Caco-2 (cell line): Measurements from ENCODE around the gene IGFL1. TPM values are rescaled to one million over a fixed set of nuclear protein-coding genes. Genes with fewer than 3 reads are reported as not detected.
"Not testable (repeated sequence)": the region's sequence is repeated elsewhere in the genome, so short reads cannot be mapped to it uniquely, and the experiment has no call there.

ENCODE experiments used
- BruUV-seq: library from RNA; stranded (reverse); fragments of 400-500 nt; replicated peaks from 2 replicates; lab custom pipeline; 2021; lab: Mats Ljungman, UMichigan
- CTCF ChIA-PET: fragments of 300-600 bp; sonication (Branson Sonifier 250); formaldehyde crosslinking; loops from one replicate; lab custom pipeline; 2022; ENCODE audit warnings: antibody characterized with exemption; lab: Charles Lee
- POLR2A ChIA-PET: fragments of 300-600 bp; sonication (Branson Sonifier 250); formaldehyde crosslinking; loops from one replicate; lab custom pipeline; 2022; ENCODE audit warnings: antibody characterized with exemption; lab: Charles Lee
- DNase-seq, 2 experiments: peaks; one replicate each; pipeline versions ENCODE4 v3.0.0 to v3.0.0-alpha.2; 2020 to 2022
- H3K27me3 ChIP-seq: replicated peaks from 2 replicates; pipeline ENCODE4 v1.6.0; 2011; ENCODE audit warnings: low read length; ENCODE audit not compliant: control insufficient read depth, insufficient read depth
- H3K36me3 ChIP-seq: 2 replicates; pipeline ENCODE4 v1.5.1; 2011; ENCODE audit warnings: low read length; ENCODE audit not compliant: control insufficient read depth, insufficient read depth
- H3K4me1 ChIP-seq: fragments of 250-450 bp; sonication (Bioruptor Pico); 2 replicates; pipeline ENCODE4 v1.5.1; 2020; ENCODE audit warnings: mild to moderate bottlenecking
- H3K4me3 ChIP-seq: 2 replicates; pipeline ENCODE4 v1.5.1; 2011; ENCODE audit warnings: low read depth, mild to moderate bottlenecking, control low read depth, low read length
- H3K9me3 ChIP-seq: fragments of 250-450 bp; sonication (Bioruptor Pico); 2 replicates; pipeline ENCODE4 v1.5.1; 2020; ENCODE audit warnings: mild to moderate bottlenecking, moderate library complexity
- H3K27ac Mint-ChIP-seq: one replicate; pipeline ENCODE4 v1.8.0; 2022; ENCODE audit warnings: mixed read lengths; ENCODE audit not compliant: unreplicated experiment
- H3K27me3 Mint-ChIP-seq: one replicate; pipeline ENCODE4 v1.8.0; 2022; ENCODE audit warnings: mixed read lengths; ENCODE audit not compliant: insufficient read depth, unreplicated experiment
- H3K36me3 Mint-ChIP-seq: one replicate; pipeline ENCODE4 v1.8.0; 2022; ENCODE audit warnings: mild to moderate bottlenecking, mixed read lengths; ENCODE audit not compliant: insufficient read depth, unreplicated experiment
- H3K4me1 Mint-ChIP-seq: one replicate; pipeline ENCODE4 v1.8.0; 2022; ENCODE audit warnings: low read depth, mixed read lengths; ENCODE audit not compliant: unreplicated experiment
- H3K4me3 Mint-ChIP-seq: one replicate; pipeline ENCODE4 v1.8.0; 2022; ENCODE audit warnings: mild to moderate bottlenecking, moderate library complexity, mixed read lengths; ENCODE audit not compliant: unreplicated experiment
- H3K9me3 Mint-ChIP-seq: one replicate; pipeline ENCODE4 v1.8.0; 2022; ENCODE audit warnings: mixed read lengths; ENCODE audit not compliant: unreplicated experiment
- intact Hi-C: fragments of 100-400 bp; cut with micrococcal nuclease; formaldehyde crosslinking; loops from one replicate; pipeline ENCODE4 v1.10.0; 2022; ENCODE audit not compliant: unreplicated experiment
- total RNA-seq: library from RNA; stranded (reverse); gene quantifications from 2 replicates; pipeline ENCODE4 v1.2.3, GENCODE V29; 2022
- TF ChIP-seq, protein P1 (sequence below), 2 experiments: fragments of 200-600 bp in 1 of 2; IDR thresholded peaks; 1 replicate in 1 of 2; 2 replicates in 1 of 2; pipeline versions ENCODE4 v1.5.1 to v1.8.0; 2011 to 2022; ENCODE audit warnings: antibody characterized with exemption in 1 of 2, control low read depth in 1 of 2, inconsistent platforms in 1 of 2, low read depth in 1 of 2, low read length in 1 of 2, mild to moderate bottlenecking in 1 of 2, moderate library complexity in 1 of 2; ENCODE audit not compliant: insufficient read depth in 1 of 2, severe bottlenecking in 1 of 2, unreplicated experiment in 1 of 2

The IGFL1 gene
- total RNA-seq, 1 experiment from 2014 or later, result not detected

DNA sequence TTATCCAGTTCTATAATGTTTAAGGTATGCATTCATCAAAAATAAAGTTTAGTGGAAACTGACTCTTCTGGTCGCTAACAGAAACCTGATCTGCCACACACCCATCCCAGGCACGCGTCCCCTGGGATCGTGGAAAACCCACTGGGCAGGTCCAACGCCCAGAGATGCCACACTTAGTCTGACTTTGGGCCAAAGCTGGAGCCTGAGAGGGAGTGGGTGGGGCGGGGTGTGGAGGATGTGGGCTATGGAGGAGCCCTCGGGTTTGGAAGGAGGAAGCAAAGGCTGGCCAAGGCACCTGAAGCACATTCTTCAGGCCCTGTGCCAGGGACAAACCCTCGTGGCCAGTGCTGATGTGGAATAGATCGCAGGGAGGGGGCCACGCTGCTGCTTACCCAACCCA, 2.5 kb downstream of the IGFL1 start:
- BruUV-seq, result no TSS peak
- H3K27me3 Mint-ChIP-seq, result peaks cover 2% of the 10 kb centered on the region
- intact Hi-C loops, result no loop called here

DNA sequence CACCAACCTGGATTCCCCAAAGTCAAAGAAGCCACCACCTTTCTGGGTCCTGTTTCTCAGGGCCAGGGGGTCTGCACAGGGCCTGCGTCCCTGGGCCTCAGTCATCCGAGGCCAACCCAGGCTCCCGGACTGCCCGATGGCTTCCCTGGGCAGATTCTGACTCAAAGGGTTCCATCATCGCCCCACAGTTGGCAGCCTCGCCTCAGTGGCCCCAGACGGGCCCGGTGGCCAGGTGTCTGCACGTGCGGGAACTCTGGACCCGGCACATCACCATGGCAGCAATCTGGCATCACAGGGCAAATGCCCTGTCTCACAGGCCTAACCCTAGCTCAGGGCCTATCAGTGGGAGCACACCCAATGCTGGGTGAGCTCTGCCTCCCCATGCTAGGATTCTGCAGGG, 2.9 kb downstream of the IGFL1 start:
- H3K4me3 ChIP-seq, result no peak overlapping the region
- CTCF ChIA-PET, result no interaction called here
- no TSS peak for BruUV-seq
- H3K4me3 Mint-ChIP-seq, result no peak overlapping the region
- H3K36me3 Mint-ChIP-seq, result no peaks in the 10 kb centered on the region
- peaks cover 7% of the 10 kb centered on the region for H3K4me1 Mint-ChIP-seq
- H3K27me3 Mint-ChIP-seq, result peaks cover 2% of the 10 kb centered on the region
- H3K27me3 ChIP-seq, result no peaks in the 10 kb centered on the region
- H3K36me3 ChIP-seq, result no peaks in the 10 kb centered on the region
- H3K9me3 Mint-ChIP-seq, result no peaks in the 10 kb centered on the region
- no peaks in the 10 kb centered on the region for H3K4me1 ChIP-seq
- DNase-seq, result no peak
- TF ChIP-seq, protein P1, sequence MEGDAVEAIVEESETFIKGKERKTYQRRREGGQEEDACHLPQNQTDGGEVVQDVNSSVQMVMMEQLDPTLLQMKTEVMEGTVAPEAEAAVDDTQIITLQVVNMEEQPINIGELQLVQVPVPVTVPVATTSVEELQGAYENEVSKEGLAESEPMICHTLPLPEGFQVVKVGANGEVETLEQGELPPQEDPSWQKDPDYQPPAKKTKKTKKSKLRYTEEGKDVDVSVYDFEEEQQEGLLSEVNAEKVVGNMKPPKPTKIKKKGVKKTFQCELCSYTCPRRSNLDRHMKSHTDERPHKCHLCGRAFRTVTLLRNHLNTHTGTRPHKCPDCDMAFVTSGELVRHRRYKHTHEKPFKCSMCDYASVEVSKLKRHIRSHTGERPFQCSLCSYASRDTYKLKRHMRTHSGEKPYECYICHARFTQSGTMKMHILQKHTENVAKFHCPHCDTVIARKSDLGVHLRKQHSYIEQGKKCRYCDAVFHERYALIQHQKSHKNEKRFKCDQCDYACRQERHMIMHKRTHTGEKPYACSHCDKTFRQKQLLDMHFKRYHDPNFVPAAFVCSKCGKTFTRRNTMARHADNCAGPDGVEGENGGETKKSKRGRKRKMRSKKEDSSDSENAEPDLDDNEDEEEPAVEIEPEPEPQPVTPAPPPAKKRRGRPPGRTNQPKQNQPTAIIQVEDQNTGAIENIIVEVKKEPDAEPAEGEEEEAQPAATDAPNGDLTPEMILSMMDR (IDR thresholded peaks at IDR 0.05; ENCODE audit: insufficient read depth in 1 of 2, low read depth in 1 of 2, low read length in 1 of 2, severe bottlenecking in 1 of 2, unreplicated experiment in 1 of 2), result no peak
- POLR2A ChIA-PET, result no interaction called here
- no peaks in the 10 kb centered on the region for H3K9me3 ChIP-seq
- no peak overlapping the region for H3K27ac Mint-ChIP-seq
- intact Hi-C loops, result no loop called here

More for the DNA sequence above, 2.5 kb downstream of the IGFL1 start:
- Histone ChIP-seq H3K36me3 (no peaks in the 10 kb centered on the region), H3K4me1 (peaks cover 1% of the 10 kb centered on the region; the same call in 1 of the 2 replicates), H3K4me3 (no peak overlapping the region), H3K27me3 (no peaks in the 10 kb centered on the region), H3K9me3 (no peaks in the 10 kb centered on the region)
- no peak overlapping the region for H3K4me3 Mint-ChIP-seq
- H3K9me3 Mint-ChIP-seq, result no peaks in the 10 kb centered on the region
- no peak for DNase-seq
- H3K27ac Mint-ChIP-seq, result no peak overlapping the region
- ChIA-PET POLR2A (no interaction called here), CTCF (no interaction called here)
- H3K4me1 Mint-ChIP-seq, result peaks cover 7% of the 10 kb centered on the region
- H3K36me3 Mint-ChIP-seq, result no peaks in the 10 kb centered on the region
- TF ChIP-seq, protein P1 (IDR thresholded peaks at IDR 0.05; ENCODE audit: insufficient read depth in 1 of 2, low read depth in 1 of 2, low read length in 1 of 2, severe bottlenecking in 1 of 2, unreplicated experiment in 1 of 2), result no peak

DNA sequence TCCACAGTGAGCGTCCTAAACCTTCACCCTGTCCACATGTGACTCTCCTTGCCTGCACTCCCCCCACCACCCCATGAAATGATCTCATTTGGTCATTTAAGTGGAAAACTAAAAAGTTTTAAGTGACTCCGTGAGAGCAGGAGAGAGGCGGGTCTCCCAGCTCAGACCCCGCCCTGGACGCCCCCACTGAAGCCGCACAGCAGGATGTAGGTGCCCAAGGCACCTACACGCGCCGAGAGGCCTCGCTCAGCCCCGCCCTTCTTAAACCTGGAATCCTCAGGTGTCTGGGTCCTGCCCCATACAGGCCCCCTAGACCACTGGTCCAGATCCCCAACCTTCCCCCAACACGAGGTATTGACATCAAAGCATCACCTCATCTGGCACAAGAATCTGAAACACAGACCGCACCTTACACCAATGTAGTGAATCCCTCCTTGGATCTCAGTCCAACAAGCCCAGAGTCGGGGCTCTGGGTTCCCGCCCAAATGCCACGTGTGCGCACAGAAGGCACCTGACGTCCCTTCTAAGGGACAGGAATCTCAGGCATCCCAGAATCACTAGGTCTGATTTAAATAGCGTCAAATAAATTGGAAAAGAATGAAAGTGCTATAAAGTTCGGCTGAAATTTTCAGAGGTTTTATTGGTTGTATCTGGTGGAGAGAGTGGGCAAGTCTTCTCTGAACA, 3.5 kb downstream of the IGFL1 start:
- TF ChIP-seq, protein P1 (IDR thresholded peaks at IDR 0.05; ENCODE audit: insufficient read depth in 1 of 2, low read depth in 1 of 2, low read length in 1 of 2, severe bottlenecking in 1 of 2, unreplicated experiment in 1 of 2), result no peak
- Mint-ChIP-seq H3K9me3 (no peaks in the 10 kb centered on the region), H3K4me3 (no peak overlapping the region), H3K36me3 (no peaks in the 10 kb centered on the region), H3K4me1 (peaks cover 9% of the 10 kb centered on the region), H3K27me3 (peaks cover 2% of the 10 kb centered on the region), H3K27ac (no peak overlapping the region)
- POLR2A ChIA-PET, result no interaction called here
- Histone ChIP-seq H3K36me3 (no peaks in the 10 kb centered on the region), H3K27me3 (no peaks in the 10 kb centered on the region), H3K9me3 (no peaks in the 10 kb centered on the region), H3K4me3 (no peak overlapping the region), H3K4me1 (peaks cover under 1% of the 10 kb centered on the region; the same call in 1 of the 2 replicates)
- no peak for DNase-seq
- intact Hi-C loops, result no loop called here
- no TSS peak for BruUV-seq
- CTCF ChIA-PET, result no interaction called here

- H3K27ac Mint-ChIP-seq, H3K36me3 ChIP-seq, CTCF ChIA-PET, H3K9me3 Mint-ChIP-seq, H3K4me3 Mint-ChIP-seq, H3K36me3 Mint-ChIP-seq, intact Hi-C loops, H3K4me1 ChIP-seq, POLR2A ChIA-PET, H3K27me3 Mint-ChIP-seq, H3K27me3 ChIP-seq, BruUV-seq, DNase-seq, H3K9me3 ChIP-seq, H3K4me3 ChIP-seq: not testable (repeated sequence)
- peaks cover 13% of the 10 kb centered on the region for H3K4me1 Mint-ChIP-seq
Observed at GRCh38 chr19:46233871-46234270, 4.3 kb downstream of the IGFL1 start.

DNA sequence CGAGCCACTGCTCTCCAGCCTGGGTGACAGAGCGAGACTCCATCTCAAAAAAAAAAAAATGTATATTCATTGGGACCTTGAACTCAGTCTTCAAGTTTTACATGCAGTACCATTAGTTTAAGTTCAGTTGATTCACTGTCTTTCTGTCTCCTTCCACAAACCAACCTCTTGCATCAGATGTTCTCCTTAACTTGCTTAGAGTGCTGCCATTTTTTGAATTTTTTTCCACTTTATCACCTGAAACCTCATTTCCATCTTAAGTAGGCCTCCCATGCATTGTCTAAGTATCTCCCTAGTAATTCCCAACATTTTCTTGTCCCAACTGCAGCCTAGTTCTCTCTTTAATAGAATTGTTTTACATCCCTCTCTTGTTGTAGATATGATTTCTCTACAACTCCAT, 8.6 kb downstream of the IGFL1 start:
- H3K4me3 Mint-ChIP-seq, H3K27me3 Mint-ChIP-seq, BruUV-seq, H3K9me3 Mint-ChIP-seq, H3K4me3 ChIP-seq, H3K27me3 ChIP-seq, CTCF ChIA-PET, DNase-seq, POLR2A ChIA-PET, H3K36me3 ChIP-seq, H3K36me3 Mint-ChIP-seq, intact Hi-C loops, H3K9me3 ChIP-seq, H3K27ac Mint-ChIP-seq: not testable (repeated sequence)
- H3K4me1 ChIP-seq, result peaks cover 46% of the 10 kb centered on the region
- H3K4me1 Mint-ChIP-seq, result peaks cover 35% of the 10 kb centered on the region
